ENCODE data around the gene ADGRG2. TPM values are rescaled to one million over a fixed set of nuclear protein-coding genes. Genes with fewer than 3 reads are reported as not detected.

ADGRG2 gene
- total RNA-seq, 2 donors from 2014 or later = 1.9 to 3.7 TPM

DNA sequence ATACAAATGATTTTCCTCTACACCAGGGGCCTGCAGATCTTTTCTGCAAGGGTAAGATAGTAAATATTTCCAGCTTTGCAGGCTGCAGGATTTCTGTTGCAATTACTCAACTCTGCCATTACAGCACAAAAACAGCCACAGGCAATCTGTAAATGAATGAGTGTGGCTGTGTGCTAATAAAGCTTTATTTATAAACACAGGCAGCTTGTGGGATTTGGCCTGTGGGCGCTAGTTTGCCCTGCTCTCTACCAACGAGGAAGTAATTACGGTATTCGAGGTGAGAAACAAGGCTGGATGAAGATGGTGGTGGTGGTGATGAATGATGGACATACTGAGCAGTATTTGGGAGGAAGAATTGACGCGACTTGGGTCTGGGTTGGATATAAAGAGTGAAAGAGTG lies 30.7 kb downstream of the ADGRG2 start:
- H3K27me3 ChIP-seq (replicated peaks; ENCODE audit: insufficient read depth) = no peaks in the 10 kb centered on the region
- no peaks in the 10 kb centered on the region for H3K9me3 ChIP-seq
- ATAC-seq (ENCODE audit: insufficient number of reproducible peaks, low FRiP score, low read depth) (no peak), DNase-seq (ENCODE audit: low spot score) (no peak)
- H3K27ac ChIP-seq = no peak overlapping the region
- H3K4me1 ChIP-seq (ENCODE audit: control insufficient read depth in 1 of 2, low read depth in 2 of 2) = no peaks in the 10 kb centered on the region
- TF ChIP-seq, protein P1, sequence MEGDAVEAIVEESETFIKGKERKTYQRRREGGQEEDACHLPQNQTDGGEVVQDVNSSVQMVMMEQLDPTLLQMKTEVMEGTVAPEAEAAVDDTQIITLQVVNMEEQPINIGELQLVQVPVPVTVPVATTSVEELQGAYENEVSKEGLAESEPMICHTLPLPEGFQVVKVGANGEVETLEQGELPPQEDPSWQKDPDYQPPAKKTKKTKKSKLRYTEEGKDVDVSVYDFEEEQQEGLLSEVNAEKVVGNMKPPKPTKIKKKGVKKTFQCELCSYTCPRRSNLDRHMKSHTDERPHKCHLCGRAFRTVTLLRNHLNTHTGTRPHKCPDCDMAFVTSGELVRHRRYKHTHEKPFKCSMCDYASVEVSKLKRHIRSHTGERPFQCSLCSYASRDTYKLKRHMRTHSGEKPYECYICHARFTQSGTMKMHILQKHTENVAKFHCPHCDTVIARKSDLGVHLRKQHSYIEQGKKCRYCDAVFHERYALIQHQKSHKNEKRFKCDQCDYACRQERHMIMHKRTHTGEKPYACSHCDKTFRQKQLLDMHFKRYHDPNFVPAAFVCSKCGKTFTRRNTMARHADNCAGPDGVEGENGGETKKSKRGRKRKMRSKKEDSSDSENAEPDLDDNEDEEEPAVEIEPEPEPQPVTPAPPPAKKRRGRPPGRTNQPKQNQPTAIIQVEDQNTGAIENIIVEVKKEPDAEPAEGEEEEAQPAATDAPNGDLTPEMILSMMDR (IDR thresholded peaks at IDR 0.05) = no peak
- H3K36me3 ChIP-seq = no peaks in the 10 kb centered on the region
- no peak overlapping the region for H3K4me3 ChIP-seq

DNA sequence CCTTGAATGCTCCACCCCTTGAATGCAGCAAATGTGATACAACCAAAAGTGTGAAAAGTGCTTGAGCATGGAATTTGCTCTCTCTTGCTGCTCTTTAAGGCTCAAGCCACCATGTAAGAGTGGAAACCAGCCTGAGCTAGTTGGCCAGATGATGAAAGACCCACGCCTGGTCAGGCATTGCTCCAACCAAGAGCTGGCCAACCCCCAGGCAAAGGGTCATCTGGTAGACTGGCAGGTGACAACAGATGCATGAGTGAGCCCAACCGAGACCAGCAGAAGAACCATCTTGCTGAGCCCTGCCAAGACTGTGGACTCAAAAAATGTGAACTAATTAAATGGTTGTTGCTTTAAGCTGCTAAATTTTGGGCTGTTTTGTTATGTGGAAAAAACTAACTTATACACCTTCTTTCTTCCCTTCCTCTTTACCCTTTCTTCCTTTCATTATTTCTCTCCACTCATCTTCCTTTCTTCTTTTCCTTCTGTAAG lies 32.7 kb downstream of the ADGRG2 start:
- Histone ChIP-seq H3K4me1 (ENCODE audit: control insufficient read depth in 1 of 2, low read depth in 2 of 2) (no peaks in the 10 kb centered on the region), H3K9me3 (no peaks in the 10 kb centered on the region), H3K27me3 (replicated peaks; ENCODE audit: insufficient read depth) (no peaks in the 10 kb centered on the region), H3K4me3 (no peak overlapping the region), H3K36me3 (no peaks in the 10 kb centered on the region), H3K27ac (no peak overlapping the region)
- ATAC-seq (ENCODE audit: insufficient number of reproducible peaks, low FRiP score, low read depth) = no peak
- DNase-seq (ENCODE audit: low spot score) = no peak
- TF ChIP-seq, protein P1 (IDR thresholded peaks at IDR 0.05) = no peak

DNA sequence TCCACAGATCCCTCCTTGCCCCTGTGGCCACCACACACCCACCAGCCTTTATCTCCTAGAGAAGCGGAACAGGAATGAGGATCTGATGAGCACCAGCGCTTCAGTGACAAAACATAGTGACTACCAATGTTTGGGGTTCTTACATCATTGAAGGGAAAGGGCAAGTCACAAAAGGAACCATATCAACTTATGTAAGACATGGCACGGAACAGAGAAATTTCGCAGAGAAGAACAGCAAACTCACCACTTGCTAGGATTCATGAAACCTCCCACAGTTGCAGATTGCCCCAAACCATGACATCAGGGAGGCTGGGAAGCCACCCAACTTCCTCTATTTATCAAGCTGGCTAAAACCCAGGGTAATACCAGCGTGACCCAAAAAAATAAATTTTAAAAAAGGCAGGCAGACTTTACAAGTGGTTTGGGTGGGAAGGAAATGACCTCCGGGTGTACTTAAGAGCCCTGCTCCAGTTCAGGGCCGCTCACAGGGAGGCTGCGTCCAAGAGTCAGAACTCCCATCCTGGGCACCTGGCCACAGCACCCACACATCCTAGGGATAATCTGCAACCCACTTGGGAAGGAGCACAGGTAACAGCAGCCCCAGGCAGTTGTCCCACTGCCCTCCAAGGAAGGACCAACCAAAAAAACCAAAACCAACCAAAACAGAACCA lies 36.0 kb downstream of the ADGRG2 start:
- Histone ChIP-seq H3K27me3 (replicated peaks; ENCODE audit: insufficient read depth) (no peaks in the 10 kb centered on the region), H3K4me1 (ENCODE audit: control insufficient read depth in 1 of 2, low read depth in 2 of 2) (no peaks in the 10 kb centered on the region), H3K4me3 (no peak overlapping the region), H3K27ac (peak overlapping the region in 1 of 2 donors; percentile 38), H3K36me3 (no peaks in the 10 kb centered on the region), H3K9me3 (no peaks in the 10 kb centered on the region)
- TF ChIP-seq, protein P1 (IDR thresholded peaks at IDR 0.05) = no peak
- ATAC-seq (ENCODE audit: insufficient number of reproducible peaks, low FRiP score, low read depth) (no peak), DNase-seq (ENCODE audit: low spot score) (no peak)

DNA sequence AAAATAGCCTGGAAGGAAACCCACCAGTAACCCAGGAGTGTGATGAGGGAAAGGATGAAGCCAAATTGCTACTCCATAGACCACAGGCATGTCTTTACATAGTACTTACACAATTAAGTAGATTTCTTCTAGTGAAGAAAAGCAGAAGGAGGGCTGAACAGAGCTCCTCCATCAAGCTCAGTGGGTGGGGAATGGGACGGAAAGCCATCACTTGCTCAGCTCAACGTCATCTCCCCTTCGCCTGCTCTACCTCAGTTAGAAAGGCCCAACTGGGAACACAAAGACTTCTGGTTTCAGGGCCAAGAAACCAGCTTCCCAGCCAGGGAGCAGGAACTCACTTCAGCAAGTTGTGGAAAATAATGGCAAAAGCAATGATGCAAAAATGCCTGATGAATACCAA lies 36.6 kb downstream of the ADGRG2 start:
- no peaks in the 10 kb centered on the region for H3K27me3 ChIP-seq (replicated peaks; ENCODE audit: insufficient read depth)
- H3K4me1 ChIP-seq (ENCODE audit: control insufficient read depth in 1 of 2, low read depth in 2 of 2) = no peaks in the 10 kb centered on the region
- H3K36me3 ChIP-seq = no peaks in the 10 kb centered on the region
- DNase-seq (ENCODE audit: low spot score) (no peak), ATAC-seq (ENCODE audit: insufficient number of reproducible peaks, low FRiP score, low read depth) (no peak)
- no peak overlapping the region for H3K4me3 ChIP-seq
- H3K9me3 ChIP-seq = no peaks in the 10 kb centered on the region
- TF ChIP-seq, protein P1 (IDR thresholded peaks at IDR 0.05) = no peak
- H3K27ac ChIP-seq = no peak overlapping the region

DNA sequence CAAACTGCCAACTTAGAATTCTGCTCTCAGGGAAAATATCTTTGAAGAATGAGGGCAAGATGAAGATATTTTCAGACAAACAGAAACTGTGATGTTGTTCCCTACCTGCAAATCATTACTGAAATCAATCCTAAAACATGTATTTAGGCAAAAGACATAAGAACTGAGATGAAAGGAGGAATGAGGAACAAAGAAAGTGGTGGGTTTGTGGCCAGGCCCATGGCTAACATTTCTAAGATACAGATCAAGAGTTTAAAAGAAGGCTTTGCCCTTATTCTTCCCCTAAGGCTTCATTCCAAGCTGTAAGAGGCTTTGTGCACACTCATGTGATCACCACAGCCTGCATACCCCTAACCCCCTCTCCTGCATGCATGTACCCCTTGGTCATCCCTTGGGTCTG lies 46.5 kb downstream of the ADGRG2 start:
- no peak overlapping the region for H3K4me3 ChIP-seq
- no peak for DNase-seq (ENCODE audit: low spot score)
- ATAC-seq (ENCODE audit: insufficient number of reproducible peaks, low FRiP score, low read depth) = no peak
- H3K9me3 ChIP-seq = no peaks in the 10 kb centered on the region
- no peaks in the 10 kb centered on the region for H3K36me3 ChIP-seq
- TF ChIP-seq, protein P1 (IDR thresholded peaks at IDR 0.05) = no peak
- H3K27ac ChIP-seq = no peak overlapping the region
- no peaks in the 10 kb centered on the region for H3K4me1 ChIP-seq (ENCODE audit: control insufficient read depth in 1 of 2, low read depth in 2 of 2)
- H3K27me3 ChIP-seq (replicated peaks; ENCODE audit: insufficient read depth) = no peaks in the 10 kb centered on the region
